Breast epithelium (tissue), 4 donors: Measurements from ENCODE around the gene TBL2. TPM values are rescaled to one million over a fixed set of nuclear protein-coding genes. Genes with fewer than 3 reads are reported as not detected.

ENCODE experiments used
- DNase-seq, 2 donors: peaks; one replicate each; pipeline ENCODE4 v3.0.0-alpha.2; 2019; ENCODE audit warnings: low spot score in 2 of 2
- H3K27ac ChIP-seq, 2 donors: fragments of 200-600 bp; sonication (generic) in 1 of 2; one replicate each; pipeline ENCODE4 v1.5.1; 2016 to 2019; ENCODE audit warnings: mild to moderate bottlenecking in 1 of 2
- H3K27me3 ChIP-seq, 2 donors: fragments of 200-600 bp; sonication (generic) in 1 of 2; one replicate each; pipeline versions ENCODE4 v1.5.1 to v1.6.0; 2017 to 2019; ENCODE audit warnings: control low read depth in 1 of 2, mild to moderate bottlenecking in 1 of 2
- H3K36me3 ChIP-seq: fragments of 200-600 bp; one replicate; pipeline ENCODE4 v1.5.1; 2019
- H3K4me1 ChIP-seq, 2 donors: fragments of 200-600 bp; sonication (generic); one replicate each; pipeline ENCODE4 v1.5.1; 2016 to 2019; ENCODE audit warnings: control low read depth in 1 of 2
- H3K4me3 ChIP-seq, 3 donors: fragments of 200-600 bp; sonication (generic); 1 replicate in 2 of 3; 2 replicates in 1 of 3; pipeline ENCODE4 v1.5.1; 2016 to 2019; ENCODE audit warnings: mild to moderate bottlenecking in 3 of 3, moderate library complexity in 2 of 3
- H3K9me3 ChIP-seq, 2 donors: fragments of 200-600 bp; sonication (generic) in 1 of 2; one replicate each; pipeline ENCODE4 v1.5.1; 2016 to 2019; ENCODE audit warnings: control low read depth in 1 of 2
- POLR2A ChIP-seq: fragments of 450-650 bp; IDR thresholded peaks from one replicate; pipeline ENCODE4 v1.6.1; 2016; ENCODE audit warnings: antibody characterized with exemption, mild to moderate bottlenecking, moderate library complexity
- POLR2AphosphoS5 ChIP-seq, 3 donors: sonication (generic); formaldehyde crosslinking; IDR thresholded peaks; one replicate each; pipeline ENCODE4 v1.6.1; 2017; ENCODE audit warnings: antibody characterized with exemption in 3 of 3
- intact Hi-C: fragments of 100-400 bp; cut with DNase I; formaldehyde crosslinking; loops from one replicate; pipeline ENCODE4 v1.15.1; 2023; ENCODE audit warnings: low total_unique reads
- total RNA-seq, 3 donors: library from RNA; depleted of rRNA; stranded (reverse); fragments of >200 nt; gene quantifications; one replicate each; pipeline ENCODE4 v1.1.0, GENCODE V29; 2016
- TF ChIP-seq, protein P1 (sequence below), 3 donors: fragments of 450-650 bp; IDR thresholded peaks; one replicate each; pipeline ENCODE4 v1.5.1; 2016 to 2017; ENCODE audit warnings: antibody characterized with exemption in 3 of 3, mild to moderate bottlenecking in 3 of 3, moderate library complexity in 3 of 3

TBL2 gene
- total RNA-seq, 3 donors from 2014 or later: 31.0 to 39.3 (median 32.1) TPM

DNA sequence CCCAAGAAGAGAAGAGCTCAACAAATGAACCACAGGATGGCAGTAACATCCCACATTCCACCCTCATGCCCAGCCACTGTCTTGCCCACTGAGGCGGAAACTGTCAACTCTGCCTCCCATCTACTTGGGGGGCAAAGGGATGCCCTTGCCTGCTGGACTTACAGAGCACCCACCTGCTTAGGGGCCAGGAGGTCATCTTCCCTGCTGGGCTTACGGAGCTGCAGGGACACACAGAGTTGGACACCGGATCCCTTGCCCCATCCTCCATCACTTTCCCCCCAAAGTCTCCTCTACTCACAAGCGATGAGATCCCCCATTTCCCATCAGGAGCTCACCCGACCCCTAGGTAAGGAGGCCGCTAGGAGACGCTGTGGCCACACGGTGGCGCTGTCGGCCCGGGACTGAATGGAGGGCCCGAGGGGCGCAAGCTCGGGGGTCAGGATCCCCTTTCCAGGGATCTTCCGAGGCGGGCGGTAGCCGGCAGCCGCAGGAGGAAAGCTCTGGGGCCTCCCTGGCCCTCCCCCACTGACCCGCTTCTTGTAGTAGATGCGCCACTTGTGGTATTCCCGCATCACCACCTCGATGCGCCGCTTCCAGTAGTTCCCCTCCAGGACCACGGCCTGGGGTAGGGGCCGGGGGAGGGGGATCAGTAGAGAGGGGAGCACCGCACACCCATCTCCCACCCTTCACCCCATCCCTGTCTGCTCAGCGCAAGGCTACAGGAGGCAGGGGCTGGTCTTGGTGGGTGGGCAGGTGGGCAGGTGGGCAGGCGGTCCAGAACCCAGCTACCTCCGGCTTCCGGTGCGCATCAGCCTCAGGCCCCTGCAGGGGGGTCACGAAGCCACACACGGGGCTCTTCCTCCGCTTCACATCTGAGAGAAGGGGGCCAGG is 28.7 kb upstream of the TBL2 start:
- peaks cover 0 to 20% of the 10 kb centered on the region in 2 donors for H3K27me3 ChIP-seq

DNA sequence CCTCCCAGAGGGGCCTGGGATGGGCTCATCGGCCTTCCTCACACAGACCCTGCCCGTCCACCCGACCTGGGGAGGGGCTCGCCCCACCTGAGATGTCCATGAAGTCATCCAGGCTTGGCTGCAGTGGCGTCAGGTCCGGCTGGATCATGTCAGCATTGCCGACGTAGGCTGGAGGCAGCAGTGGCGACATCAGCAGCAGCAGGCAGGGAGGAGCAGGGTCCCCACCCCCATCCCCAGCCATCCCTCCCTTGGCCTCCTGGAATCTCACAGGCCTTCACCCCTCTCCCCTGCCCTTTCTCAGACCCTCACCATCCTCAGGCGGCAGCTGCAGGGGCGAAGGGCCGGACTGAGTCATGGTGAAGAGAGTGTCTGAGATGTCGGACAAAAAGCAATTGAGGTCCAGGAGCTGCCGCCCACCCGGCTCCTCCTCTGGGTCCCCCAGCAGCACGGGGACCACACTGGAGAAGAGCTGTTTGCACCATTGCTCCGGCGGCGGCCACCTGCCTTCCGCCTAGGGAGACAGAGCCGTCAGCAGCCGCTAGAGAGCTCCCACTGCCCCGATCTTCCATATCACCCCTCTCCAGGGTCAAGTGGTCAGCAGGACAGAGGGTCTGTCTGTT is 27.3 kb upstream of the TBL2 start:
- intact Hi-C loops: loop anchor here (10.0 kb wide), 2 partner anchors 119 to 239 kb away; partner anchors contain the start of gene METTL27
- H3K4me1 ChIP-seq: no peaks in the 10 kb centered on the region
- no peaks in the 10 kb centered on the region for H3K36me3 ChIP-seq
- H3K9me3 ChIP-seq: no peaks in the 10 kb centered on the region
- DNase-seq: no peak
- H3K27ac ChIP-seq: no peak overlapping the region
- TF ChIP-seq, protein P1, sequence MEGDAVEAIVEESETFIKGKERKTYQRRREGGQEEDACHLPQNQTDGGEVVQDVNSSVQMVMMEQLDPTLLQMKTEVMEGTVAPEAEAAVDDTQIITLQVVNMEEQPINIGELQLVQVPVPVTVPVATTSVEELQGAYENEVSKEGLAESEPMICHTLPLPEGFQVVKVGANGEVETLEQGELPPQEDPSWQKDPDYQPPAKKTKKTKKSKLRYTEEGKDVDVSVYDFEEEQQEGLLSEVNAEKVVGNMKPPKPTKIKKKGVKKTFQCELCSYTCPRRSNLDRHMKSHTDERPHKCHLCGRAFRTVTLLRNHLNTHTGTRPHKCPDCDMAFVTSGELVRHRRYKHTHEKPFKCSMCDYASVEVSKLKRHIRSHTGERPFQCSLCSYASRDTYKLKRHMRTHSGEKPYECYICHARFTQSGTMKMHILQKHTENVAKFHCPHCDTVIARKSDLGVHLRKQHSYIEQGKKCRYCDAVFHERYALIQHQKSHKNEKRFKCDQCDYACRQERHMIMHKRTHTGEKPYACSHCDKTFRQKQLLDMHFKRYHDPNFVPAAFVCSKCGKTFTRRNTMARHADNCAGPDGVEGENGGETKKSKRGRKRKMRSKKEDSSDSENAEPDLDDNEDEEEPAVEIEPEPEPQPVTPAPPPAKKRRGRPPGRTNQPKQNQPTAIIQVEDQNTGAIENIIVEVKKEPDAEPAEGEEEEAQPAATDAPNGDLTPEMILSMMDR (IDR thresholded peaks at IDR 0.05): no peak
- TF ChIP-seq POLR2AphosphoS5 (IDR thresholded peaks at IDR 0.05) (no peak), POLR2A (no peak)
- no peak overlapping the region for H3K4me3 ChIP-seq
- peaks cover 0 to 20% of the 10 kb centered on the region in 2 donors for H3K27me3 ChIP-seq

More for the DNA sequence above, 28.7 kb upstream of the TBL2 start:
- Histone ChIP-seq H3K9me3 (no peaks in the 10 kb centered on the region), H3K27ac (no peak overlapping the region), H3K4me3 (peak overlapping the region in 1 of 3 donors; percentile 49), H3K36me3 (no peaks in the 10 kb centered on the region), H3K4me1 (no peaks in the 10 kb centered on the region)
- no peak for DNase-seq
- intact Hi-C loops: loop anchor here (10.0 kb wide), 2 partner anchors 118 to 238 kb away; partner anchors contain the start of gene METTL27
- TF ChIP-seq, protein P1 (IDR thresholded peaks at IDR 0.05): peak; percentile 55 to 94 (median 92)
- TF ChIP-seq POLR2AphosphoS5 (IDR thresholded peaks at IDR 0.05): no peak

DNA sequence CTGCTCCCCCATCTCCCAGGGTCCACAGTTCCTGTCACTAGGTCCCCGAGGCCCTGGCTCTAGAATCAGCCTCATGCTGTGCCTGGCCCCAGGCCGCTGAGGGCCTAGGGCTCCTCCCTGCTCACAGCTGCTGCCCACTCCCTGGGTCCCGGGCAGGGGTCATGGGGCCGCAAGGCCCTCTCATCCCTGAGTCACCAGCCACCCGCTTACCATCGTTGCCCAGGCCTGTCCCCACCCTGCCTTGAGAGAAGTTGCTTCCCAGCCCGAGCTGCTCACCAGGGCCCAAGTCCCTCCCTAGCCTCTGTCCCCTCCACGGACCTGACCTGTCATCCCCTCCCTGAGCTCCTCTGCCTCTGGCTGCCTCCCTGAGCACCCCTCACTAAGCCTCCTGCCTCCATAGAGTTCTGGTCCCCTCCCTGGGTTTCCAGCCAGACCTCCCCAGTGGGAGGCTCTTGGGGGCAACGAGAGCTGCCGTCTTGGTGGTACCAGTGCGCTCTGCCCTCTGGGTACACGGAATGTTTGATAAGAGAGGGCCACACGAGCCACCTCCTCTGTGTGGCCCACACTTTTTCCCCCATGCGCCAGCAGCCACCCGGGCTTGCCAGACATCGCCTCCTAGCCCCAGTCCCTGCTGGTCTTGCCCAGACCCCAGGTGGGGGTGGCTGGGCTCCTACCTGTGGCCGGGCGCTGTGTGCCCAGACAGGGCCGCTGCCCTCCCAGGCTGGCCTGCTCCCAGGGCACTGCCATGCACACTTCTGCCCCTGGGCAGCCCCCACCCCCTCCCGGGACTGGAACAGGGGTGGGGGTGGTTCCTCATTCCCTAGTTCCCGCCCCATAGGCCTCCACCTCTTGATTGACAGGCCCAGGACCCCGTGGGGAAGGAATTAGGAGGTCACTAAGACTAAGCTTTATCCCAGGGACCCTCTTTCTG is 24.6 kb upstream of the TBL2 start:
- H3K9me3 ChIP-seq: no peaks in the 10 kb centered on the region
- intact Hi-C loops: loop anchor here (10.0 kb wide), 2 partner anchors 122 to 242 kb away; partner anchors contain the start of gene METTL27
- no peak overlapping the region for H3K27ac ChIP-seq
- H3K4me1 ChIP-seq: no peaks in the 10 kb centered on the region
- H3K27me3 ChIP-seq: peaks cover 0 to 20% of the 10 kb centered on the region in 2 donors
- no peaks in the 10 kb centered on the region for H3K36me3 ChIP-seq
- DNase-seq: no peak
- TF ChIP-seq POLR2A (no peak), POLR2AphosphoS5 (IDR thresholded peaks at IDR 0.05) (no peak)
- TF ChIP-seq, protein P1 (IDR thresholded peaks at IDR 0.05): no peak
- no peak overlapping the region for H3K4me3 ChIP-seq

DNA sequence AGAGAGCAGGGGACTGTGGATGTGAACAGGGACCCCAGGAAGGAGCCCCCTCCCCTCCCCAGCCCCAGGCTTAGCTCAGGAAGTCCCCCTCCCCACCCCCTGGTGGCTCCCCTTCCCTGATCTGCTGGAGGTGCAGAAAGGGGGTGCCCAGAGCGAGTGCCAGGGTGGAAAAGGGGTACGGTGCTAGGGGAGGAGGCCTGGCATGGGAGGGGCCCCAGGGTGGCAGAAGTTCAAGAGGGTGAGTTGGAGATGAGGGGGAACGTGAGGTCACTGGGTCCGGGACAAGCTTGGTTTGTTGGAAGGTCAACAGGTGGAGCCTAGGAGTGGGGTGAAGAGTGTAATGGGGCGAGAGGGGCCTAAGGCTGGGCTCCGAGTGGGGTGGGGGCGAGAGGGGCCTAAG is 21.5 kb upstream of the TBL2 start:
- Histone ChIP-seq H3K36me3 (no peaks in the 10 kb centered on the region), H3K9me3 (no peaks in the 10 kb centered on the region), H3K4me1 (no peaks in the 10 kb centered on the region), H3K27ac (no peak overlapping the region), H3K4me3 (no peak overlapping the region), H3K27me3 (peaks cover 0 to 22% of the 10 kb centered on the region in 2 donors)
- intact Hi-C loops: loop anchor here (10.0 kb wide), 2 partner anchors 125 to 245 kb away; partner anchors contain the start of gene METTL27
- no peak for DNase-seq
- TF ChIP-seq, protein P1 (IDR thresholded peaks at IDR 0.05): no peak
- TF ChIP-seq POLR2AphosphoS5 (IDR thresholded peaks at IDR 0.05): no peak
- TF ChIP-seq POLR2A: no peak
